WTC11 (cell line): ENCODE results near the gene PCDHAC2.

Experiments used
- AFF4 ChIP-seq: sonication (generic); formaldehyde crosslinking; IDR thresholded peaks from 2 replicates; pipeline ENCODE4 v1.8.1; 2023; ENCODE audit warnings: mild to moderate bottlenecking, missing genetic modification reagents, borderline replicate concordance
- ATF6 ChIP-seq: sonication (generic); formaldehyde crosslinking; IDR thresholded peaks from 2 replicates; pipeline ENCODE4 v1.8.1; 2023; ENCODE audit warnings: mild to moderate bottlenecking, missing genetic modification reagents
- CTCF ChIP-seq: fragments of 200-600 bp; IDR thresholded peaks from 2 replicates; pipeline ENCODE4 v1.8.0; 2022; ENCODE audit warnings: antibody characterized with exemption
- E2F4 ChIP-seq: sonication (generic); formaldehyde crosslinking; IDR thresholded peaks from 2 replicates; pipeline ENCODE4 v1.8.1; 2022; ENCODE audit warnings: low read depth, mild to moderate bottlenecking, moderate library complexity, missing genetic modification reagents, borderline replicate concordance
- FOXK1 ChIP-seq: sonication (generic); formaldehyde crosslinking; IDR thresholded peaks from 2 replicates; pipeline ENCODE4 v1.8.0; 2022; ENCODE audit warnings: mild to moderate bottlenecking, moderate library complexity, missing genetic modification reagents
- KAT7 ChIP-seq: sonication (generic); formaldehyde crosslinking; IDR thresholded peaks from 2 replicates; pipeline ENCODE4 v1.8.1; 2023; ENCODE audit warnings: missing genetic modification reagents, mild to moderate bottlenecking, borderline replicate concordance
- TF ChIP-seq, protein P1 (sequence below): sonication (generic); formaldehyde crosslinking; IDR thresholded peaks from 2 replicates; pipeline ENCODE4 v1.8.1; 2022; ENCODE audit warnings: low read depth, missing genetic modification reagents, borderline replicate concordance
- TF ChIP-seq, protein P2 (sequence below): fragments of 250-450 bp; sonication (Bioruptor Pico); IDR thresholded peaks from 2 replicates; pipeline ENCODE4 v1.8.0; 2021; ENCODE audit warnings: mild to moderate bottlenecking

GRCh38 chr5:140986117-140986521, 19.8 kb downstream of the PCDHAC2 start:
- TF ChIP-seq ATF6 (CRISPR knock-in tag) (no peak), CTCF (no peak), KAT7 (CRISPR knock-in tag) (no peak), AFF4 (CRISPR knock-in tag) (no peak), FOXK1 (CRISPR knock-in tag) (no peak), E2F4 (no peak)
- TF ChIP-seq, protein P1, sequence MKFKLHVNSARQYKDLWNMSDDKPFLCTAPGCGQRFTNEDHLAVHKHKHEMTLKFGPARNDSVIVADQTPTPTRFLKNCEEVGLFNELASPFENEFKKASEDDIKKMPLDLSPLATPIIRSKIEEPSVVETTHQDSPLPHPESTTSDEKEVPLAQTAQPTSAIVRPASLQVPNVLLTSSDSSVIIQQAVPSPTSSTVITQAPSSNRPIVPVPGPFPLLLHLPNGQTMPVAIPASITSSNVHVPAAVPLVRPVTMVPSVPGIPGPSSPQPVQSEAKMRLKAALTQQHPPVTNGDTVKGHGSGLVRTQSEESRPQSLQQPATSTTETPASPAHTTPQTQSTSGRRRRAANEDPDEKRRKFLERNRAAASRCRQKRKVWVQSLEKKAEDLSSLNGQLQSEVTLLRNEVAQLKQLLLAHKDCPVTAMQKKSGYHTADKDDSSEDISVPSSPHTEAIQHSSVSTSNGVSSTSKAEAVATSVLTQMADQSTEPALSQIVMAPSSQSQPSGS (CRISPR knock-in tag), result no peak
- TF ChIP-seq, protein P2, sequence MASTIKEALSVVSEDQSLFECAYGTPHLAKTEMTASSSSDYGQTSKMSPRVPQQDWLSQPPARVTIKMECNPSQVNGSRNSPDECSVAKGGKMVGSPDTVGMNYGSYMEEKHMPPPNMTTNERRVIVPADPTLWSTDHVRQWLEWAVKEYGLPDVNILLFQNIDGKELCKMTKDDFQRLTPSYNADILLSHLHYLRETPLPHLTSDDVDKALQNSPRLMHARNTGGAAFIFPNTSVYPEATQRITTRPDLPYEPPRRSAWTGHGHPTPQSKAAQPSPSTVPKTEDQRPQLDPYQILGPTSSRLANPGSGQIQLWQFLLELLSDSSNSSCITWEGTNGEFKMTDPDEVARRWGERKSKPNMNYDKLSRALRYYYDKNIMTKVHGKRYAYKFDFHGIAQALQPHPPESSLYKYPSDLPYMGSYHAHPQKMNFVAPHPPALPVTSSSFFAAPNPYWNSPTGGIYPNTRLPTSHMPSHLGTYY (CRISPR knock-in tag), result no peak
